ENCODE measurements around the gene SLCO3A1.
A peak's percentile ranks its signal among the peaks of the same experiment; 100 is the strongest.

Gene SLCO3A1

GRCh38 chr15:91845720-91846119 is 7.8 kb upstream of the SLCO3A1 start:
- Histone ChIP-seq H3K4me3 (ENCODE audit: low read length) (no peak overlapping the region), H3K9ac (ENCODE audit: low read depth, low read length) (no peak overlapping the region), H3K36me3 (ENCODE audit: insufficient read depth, low read length) (no peaks in the 10 kb centered on the region), H3K4me2 (ENCODE audit: low read length) (no peak overlapping the region), H3K9me3 (replicated peaks; ENCODE audit: low read length) (no peaks in the 10 kb centered on the region), H3K4me1 (ENCODE audit: control insufficient read depth, insufficient read depth, low read length) (no peaks in the 10 kb centered on the region), H3K27me3 (ENCODE audit: control insufficient read depth, insufficient read depth, low read length) (peaks cover 32% of the 10 kb centered on the region)

- H3K36me3 ChIP-seq (ENCODE audit: insufficient read depth, low read length), result no peaks in the 10 kb centered on the region
- H3K4me3 ChIP-seq (ENCODE audit: low read length), result no peak overlapping the region
- H3K9ac ChIP-seq (ENCODE audit: low read depth, low read length), result no peak overlapping the region
- H3K4me1 ChIP-seq (ENCODE audit: control insufficient read depth, insufficient read depth, low read length), result peaks cover 11% of the 10 kb centered on the region
- H3K27me3 ChIP-seq (ENCODE audit: control insufficient read depth, insufficient read depth, low read length), result peaks cover 27% of the 10 kb centered on the region
- H3K9me3 ChIP-seq (replicated peaks; ENCODE audit: low read length), result no peaks in the 10 kb centered on the region
- no peak overlapping the region for H3K4me2 ChIP-seq (ENCODE audit: low read length)
Observed at GRCh38 chr15:91849180-91849579, 4.3 kb upstream of the SLCO3A1 start.

- Histone ChIP-seq H3K4me3 (ENCODE audit: low read length) (no peak overlapping the region), H3K4me1 (ENCODE audit: control insufficient read depth, insufficient read depth, low read length) (peaks cover 11% of the 10 kb centered on the region), H3K4me2 (ENCODE audit: low read length) (no peak overlapping the region), H3K9me3 (replicated peaks; ENCODE audit: low read length) (no peaks in the 10 kb centered on the region), H3K27me3 (ENCODE audit: control insufficient read depth, insufficient read depth, low read length) (peaks cover 22% of the 10 kb centered on the region), H3K9ac (ENCODE audit: low read depth, low read length) (no peak overlapping the region), H3K36me3 (ENCODE audit: insufficient read depth, low read length) (no peaks in the 10 kb centered on the region)
Observed at GRCh38 chr15:91849749-91850161, 3.8 kb upstream of the SLCO3A1 start.

GRCh38 chr15:91852741-91853510 is 582 bp upstream of the SLCO3A1 start:
- Histone ChIP-seq H3K9ac (ENCODE audit: low read depth, low read length) (peak overlapping the region; percentile 84), H3K27me3 (ENCODE audit: control insufficient read depth, insufficient read depth, low read length) (no peaks in the 10 kb centered on the region)

GRCh38 chr15:91853948-91854638 is 585 bp downstream of the SLCO3A1 start:
- H3K4me2 ChIP-seq (ENCODE audit: low read length), result peak overlapping the region; percentile 98
- no peaks in the 10 kb centered on the region for H3K9me3 ChIP-seq (replicated peaks; ENCODE audit: low read length)
- peak overlapping the region; percentile 84 for H3K9ac ChIP-seq (ENCODE audit: low read depth, low read length)
- H3K4me3 ChIP-seq (ENCODE audit: low read length), result peak overlapping the region; percentile 95
- H3K4me1 ChIP-seq (ENCODE audit: control insufficient read depth, insufficient read depth, low read length), result peaks cover 11% of the 10 kb centered on the region
- H3K27me3 ChIP-seq (ENCODE audit: control insufficient read depth, insufficient read depth, low read length), result no peaks in the 10 kb centered on the region
- no peaks in the 10 kb centered on the region for H3K36me3 ChIP-seq (ENCODE audit: insufficient read depth, low read length)

More at GRCh38 chr15:91852741-91853510, 582 bp upstream of the SLCO3A1 start:
- H3K36me3 ChIP-seq (ENCODE audit: insufficient read depth, low read length), result no peaks in the 10 kb centered on the region
- peak overlapping the region; percentile 98 for H3K4me2 ChIP-seq (ENCODE audit: low read length)
- H3K4me1 ChIP-seq (ENCODE audit: control insufficient read depth, insufficient read depth, low read length), result peaks cover 11% of the 10 kb centered on the region
- H3K4me3 ChIP-seq (ENCODE audit: low read length), result peak overlapping the region; percentile 95
- H3K9me3 ChIP-seq (replicated peaks; ENCODE audit: low read length), result no peaks in the 10 kb centered on the region

- Histone ChIP-seq H3K4me1 (ENCODE audit: control insufficient read depth, insufficient read depth, low read length) (peaks cover 11% of the 10 kb centered on the region), H3K4me3 (ENCODE audit: low read length) (peak overlapping the region; percentile 95), H3K9ac (ENCODE audit: low read depth, low read length) (no peak overlapping the region)
Observed at GRCh38 chr15:91854639-91854990, 1.1 kb downstream of the SLCO3A1 start.

GRCh38 chr15:91855241-91855640 is 1.7 kb downstream of the SLCO3A1 start:
- Histone ChIP-seq H3K4me1 (ENCODE audit: control insufficient read depth, insufficient read depth, low read length) (peaks cover 14% of the 10 kb centered on the region), H3K9me3 (replicated peaks; ENCODE audit: low read length) (no peaks in the 10 kb centered on the region), H3K27me3 (ENCODE audit: control insufficient read depth, insufficient read depth, low read length) (no peaks in the 10 kb centered on the region), H3K36me3 (ENCODE audit: insufficient read depth, low read length) (no peaks in the 10 kb centered on the region), H3K4me3 (ENCODE audit: low read length) (no peak overlapping the region), H3K9ac (ENCODE audit: low read depth, low read length) (no peak overlapping the region), H3K4me2 (ENCODE audit: low read length) (no peak overlapping the region)

More at GRCh38 chr15:91854639-91854990, 1.1 kb downstream of the SLCO3A1 start:
- H3K27me3 ChIP-seq (ENCODE audit: control insufficient read depth, insufficient read depth, low read length), result no peaks in the 10 kb centered on the region
- no peaks in the 10 kb centered on the region for H3K36me3 ChIP-seq (ENCODE audit: insufficient read depth, low read length)
- H3K4me2 ChIP-seq (ENCODE audit: low read length), result peak overlapping the region; percentile 98
- no peaks in the 10 kb centered on the region for H3K9me3 ChIP-seq (replicated peaks; ENCODE audit: low read length)

GRCh38 chr15:91855684-91856489 is 2.4 kb downstream of the SLCO3A1 start:
- H3K9me3 ChIP-seq (replicated peaks; ENCODE audit: low read length), result no peaks in the 10 kb centered on the region
- no peaks in the 10 kb centered on the region for H3K27me3 ChIP-seq (ENCODE audit: control insufficient read depth, insufficient read depth, low read length)
- no peak overlapping the region for H3K9ac ChIP-seq (ENCODE audit: low read depth, low read length)
- peak overlapping the region; percentile 3 for H3K4me2 ChIP-seq (ENCODE audit: low read length)
- peaks cover 15% of the 10 kb centered on the region for H3K4me1 ChIP-seq (ENCODE audit: control insufficient read depth, insufficient read depth, low read length)
- no peak overlapping the region for H3K4me3 ChIP-seq (ENCODE audit: low read length)
- no peaks in the 10 kb centered on the region for H3K36me3 ChIP-seq (ENCODE audit: insufficient read depth, low read length)

- Histone ChIP-seq H3K27me3 (ENCODE audit: control insufficient read depth, insufficient read depth, low read length) (no peaks in the 10 kb centered on the region), H3K9me3 (replicated peaks; ENCODE audit: low read length) (no peaks in the 10 kb centered on the region), H3K4me3 (ENCODE audit: low read length) (no peak overlapping the region), H3K9ac (ENCODE audit: low read depth, low read length) (no peak overlapping the region), H3K4me2 (ENCODE audit: low read length) (no peak overlapping the region), H3K36me3 (ENCODE audit: insufficient read depth, low read length) (no peaks in the 10 kb centered on the region), H3K4me1 (ENCODE audit: control insufficient read depth, insufficient read depth, low read length) (peaks cover 8% of the 10 kb centered on the region)
Observed at GRCh38 chr15:91857224-91857585, 3.7 kb downstream of the SLCO3A1 start.

- no peak overlapping the region for H3K9ac ChIP-seq (ENCODE audit: low read depth, low read length)
- no peaks in the 10 kb centered on the region for H3K36me3 ChIP-seq (ENCODE audit: insufficient read depth, low read length)
- no peak overlapping the region for H3K4me2 ChIP-seq (ENCODE audit: low read length)
- H3K4me3 ChIP-seq (ENCODE audit: low read length), result no peak overlapping the region
- no peaks in the 10 kb centered on the region for H3K27me3 ChIP-seq (ENCODE audit: control insufficient read depth, insufficient read depth, low read length)
- no peaks in the 10 kb centered on the region for H3K9me3 ChIP-seq (replicated peaks; ENCODE audit: low read length)
- H3K4me1 ChIP-seq (ENCODE audit: control insufficient read depth, insufficient read depth, low read length), result peaks cover 4% of the 10 kb centered on the region
Observed at GRCh38 chr15:91857772-91858171, 4.3 kb downstream of the SLCO3A1 start.

- Histone ChIP-seq H3K27me3 (ENCODE audit: control insufficient read depth, insufficient read depth, low read length) (no peaks in the 10 kb centered on the region), H3K9ac (ENCODE audit: low read depth, low read length) (no peak overlapping the region), H3K4me1 (ENCODE audit: control insufficient read depth, insufficient read depth, low read length) (peaks cover 4% of the 10 kb centered on the region), H3K9me3 (replicated peaks; ENCODE audit: low read length) (no peaks in the 10 kb centered on the region), H3K4me2 (ENCODE audit: low read length) (no peak overlapping the region), H3K4me3 (ENCODE audit: low read length) (no peak overlapping the region), H3K36me3 (ENCODE audit: insufficient read depth, low read length) (no peaks in the 10 kb centered on the region)
Observed at GRCh38 chr15:91860498-91860897, 7.0 kb downstream of the SLCO3A1 start.
